ENCODE measurements around the gene ENDOD1.
"Not testable (repeated sequence)": the region's sequence is repeated elsewhere in the genome, so short reads cannot be mapped to it uniquely, and the experiment has no call there.

DNA sequence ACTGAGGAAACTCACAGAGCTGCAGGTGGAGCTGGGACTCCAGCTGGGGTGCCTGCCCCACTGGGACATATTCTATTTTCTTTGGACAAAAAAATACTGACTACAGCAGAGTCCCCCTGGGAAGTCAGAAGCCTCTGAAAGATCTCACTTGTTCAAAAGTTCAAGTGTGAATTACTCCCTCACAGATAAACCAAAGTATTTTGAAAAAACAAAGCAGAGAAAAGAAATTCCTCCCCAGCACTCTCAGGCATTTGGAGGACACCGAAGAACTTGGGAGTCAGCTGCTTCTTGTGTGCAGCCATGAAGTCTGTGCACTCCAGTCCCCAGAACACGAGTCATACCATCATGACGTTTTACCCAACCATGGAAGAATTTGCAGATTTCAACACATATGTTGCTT lies 40.5 kb upstream of the ENDOD1 start, which contains the start of gene KDM4F:
- TF ChIP-seq, protein P1, sequence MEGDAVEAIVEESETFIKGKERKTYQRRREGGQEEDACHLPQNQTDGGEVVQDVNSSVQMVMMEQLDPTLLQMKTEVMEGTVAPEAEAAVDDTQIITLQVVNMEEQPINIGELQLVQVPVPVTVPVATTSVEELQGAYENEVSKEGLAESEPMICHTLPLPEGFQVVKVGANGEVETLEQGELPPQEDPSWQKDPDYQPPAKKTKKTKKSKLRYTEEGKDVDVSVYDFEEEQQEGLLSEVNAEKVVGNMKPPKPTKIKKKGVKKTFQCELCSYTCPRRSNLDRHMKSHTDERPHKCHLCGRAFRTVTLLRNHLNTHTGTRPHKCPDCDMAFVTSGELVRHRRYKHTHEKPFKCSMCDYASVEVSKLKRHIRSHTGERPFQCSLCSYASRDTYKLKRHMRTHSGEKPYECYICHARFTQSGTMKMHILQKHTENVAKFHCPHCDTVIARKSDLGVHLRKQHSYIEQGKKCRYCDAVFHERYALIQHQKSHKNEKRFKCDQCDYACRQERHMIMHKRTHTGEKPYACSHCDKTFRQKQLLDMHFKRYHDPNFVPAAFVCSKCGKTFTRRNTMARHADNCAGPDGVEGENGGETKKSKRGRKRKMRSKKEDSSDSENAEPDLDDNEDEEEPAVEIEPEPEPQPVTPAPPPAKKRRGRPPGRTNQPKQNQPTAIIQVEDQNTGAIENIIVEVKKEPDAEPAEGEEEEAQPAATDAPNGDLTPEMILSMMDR (IDR thresholded peaks at IDR 0.05), result not testable (repeated sequence)
- TF ChIP-seq POLR2A (IDR thresholded peaks at IDR 0.05), result not testable (repeated sequence)
